Measurements from ENCODE around the gene CLOCK. TPM values are rescaled to one million over a fixed set of nuclear protein-coding genes. Genes with fewer than 3 reads are reported as not detected.

Gene CLOCK
- total and polyA plus RNA-seq, 10 of the 15 experiments (the other 5 are each of a cell fraction or from before 2014, with no cell fraction given), result 2.8 to 11.7 (median 10.4) TPM

- SMC1A ChIA-PET (ENCODE audit: uncharacterized antibody, unreplicated experiment), result no interaction called here
- H2AFZ ChIP-seq (ENCODE audit: control insufficient read depth, low read depth, low read length), result no peak overlapping the region
- H3K79me2 ChIP-seq (ENCODE audit: control insufficient read depth, insufficient read depth, low read length), result no peaks in the 10 kb centered on the region; the same call in 1 of the 2 replicates
- no peak for DNase-seq (ENCODE audit: low read depth, low spot score)
- no peak for ATAC-seq
- H3K9me3 ChIP-seq (replicated peaks; ENCODE audit: control insufficient read depth, insufficient read depth, low read length), result no peaks in the 10 kb centered on the region
- RAD21 ChIA-PET (ENCODE audit: unreplicated experiment), result interaction anchor here (0.7 kb wide), 1 partner anchor 52 kb away, joined by 4 read pairs; no protein-coding TSS in a partner anchor
- no peaks in the 10 kb centered on the region for H3K27me3 ChIP-seq (replicated peaks in 1 of 2; ENCODE audit: control insufficient read depth in 2 of 2, insufficient read depth in 2 of 2, low read length in 1 of 2)
- H3K4me2 ChIP-seq (ENCODE audit: control insufficient read depth, insufficient read depth), result no peak overlapping the region
- H3K36me3 ChIP-seq (ENCODE audit: control insufficient read depth in 2 of 2, insufficient read depth in 2 of 2, low read length in 1 of 2), result no peaks in the 10 kb centered on the region; a peak in 1 of 4 replicates
- POLR2A ChIA-PET, result no interaction called here
- FAIRE-seq, result no peak
- no peak overlapping the region for H3K27ac ChIP-seq (ENCODE audit: control insufficient read depth, insufficient read depth)
- intact Hi-C loops (cut with micrococcal nuclease; ENCODE audit: unreplicated experiment), result no loop called here
- no peak overlapping the region for H3K9ac ChIP-seq (ENCODE audit: control insufficient read depth, insufficient read depth, low read length)
- in situ Hi-C loops (cut with MboI), result no loop called here
- no peaks in the 10 kb centered on the region for H4K20me1 ChIP-seq (ENCODE audit: control insufficient read depth, insufficient read depth)
- WGBS (ENCODE audit: insufficient coverage, insufficient replicate concordance, low lambda C conversion rate, missing lambda C conversion rate), result 82% methylated on average over 3 of the region's 3 CpGs
- no peak for TF ChIP-seq NR2F1 (conservative IDR thresholded peaks at IDR 0.05)
- TF ChIP-seq MEF2A (IDR thresholded peaks at IDR 0.05; ENCODE audit: insufficient read depth, low read depth, low read length), result no peak
- TF ChIP-seq ATF7 (IDR thresholded peaks at IDR 0.05; ENCODE audit: low read depth), result no peak
- no peak for TF ChIP-seq NRF1 (conservative IDR thresholded peaks at IDR 0.05; ENCODE audit: low read depth, low read length)
- TF ChIP-seq FOS (IDR thresholded peaks at IDR 0.05; ENCODE audit: borderline replicate concordance, extremely low read depth, insufficient read length), result no peak
- no peak for TF ChIP-seq EZH2 (IDR thresholded peaks at IDR 0.05; ENCODE audit: borderline replicate concordance, control insufficient read depth, low read depth, low read length)
- no peak for TF ChIP-seq TCF3 (IDR thresholded peaks at IDR 0.05; ENCODE audit: borderline replicate concordance, insufficient read depth, low read depth, low read length)
- no peak for TF ChIP-seq ZNF592 (IDR thresholded peaks at IDR 0.05)
- TF ChIP-seq ZNF217 (IDR thresholded peaks at IDR 0.05), result no peak
- TF ChIP-seq RELA (IDR thresholded peaks at IDR 0.05; ENCODE audit: borderline replicate concordance, partially characterized antibody), result no peak
- TF ChIP-seq HCFC1 (IDR thresholded peaks at IDR 0.05; ENCODE audit: low read length), result no peak
- TF ChIP-seq ESRRA (IDR thresholded peaks at IDR 0.05; ENCODE audit: low read length), result no peak
- no peak for TF ChIP-seq HDAC2 (IDR thresholded peaks at IDR 0.05)
- no peak for TF ChIP-seq CEBPB (IDR thresholded peaks at IDR 0.05; ENCODE audit: borderline replicate concordance in 1 of 2, low read depth in 2 of 2, low read length in 2 of 2)
- no peak for TF ChIP-seq SRF (IDR thresholded peaks at IDR 0.05; ENCODE audit: low read depth in 2 of 2, low read length in 2 of 2)
- no peak for TF ChIP-seq CHD2 (IDR thresholded peaks at IDR 0.05; ENCODE audit: borderline replicate concordance, low read depth, low read length)
- TF ChIP-seq PBX3 (IDR thresholded peaks at IDR 0.05; ENCODE audit: insufficient replicate concordance, low read depth, low read length), result no peak
- no peak for TF ChIP-seq CBX5 (IDR thresholded peaks at IDR 0.05; ENCODE audit: low read depth)
- no peaks in the 10 kb centered on the region for H3K4me1 ChIP-seq (ENCODE audit: control insufficient read depth, insufficient read depth, low read length)
- no peak overlapping the region for H3K4me3 ChIP-seq
- no TSS peak for BruUV-seq (replicated peaks)
- CTCF ChIA-PET, result interaction anchor here (0.7 kb wide), 2 partner anchors 21 to 168 kb away, joined by 3 read pairs; no protein-coding TSS in a partner anchor
These were observed 48.7 kb downstream of the CLOCK start for GRCh38 chr4:55498051-55498450.
